Activated T-helper 1 cell treated with anti-CD3 and anti-CD28 coated beads, Interleukin-12 subunit alpha, Interleukin-12 subunit beta, Interleukin-2, Interleukin-4 antibody, amounts not matched to agents 30 ng/mL and 10 ng/mL and 1 ng/mL, durations not matched to agents 14 hours and 24 hours and 36 hours (primary cell): ENCODE results near the gene NRROS. TPM values are rescaled to one million over a fixed set of nuclear protein-coding genes. Genes with fewer than 3 reads are reported as not detected.

Experiments used
- DNase-seq: peaks from one replicate; pipeline ENCODE4 v3.0.0; 2021; ENCODE audit warnings: low spot score
- H3K27ac Mint-ChIP-seq: one replicate; pipeline ENCODE4 v1.8.0; 2021; ENCODE audit warnings: mild to moderate bottlenecking, mixed read lengths
- H3K27me3 Mint-ChIP-seq: one replicate; pipeline ENCODE4 v1.8.0; 2022; ENCODE audit warnings: mild to moderate bottlenecking, moderate library complexity, mixed read lengths; ENCODE audit not compliant: insufficient read depth
- H3K36me3 Mint-ChIP-seq: one replicate; pipeline ENCODE4 v1.8.0; 2021; ENCODE audit warnings: low read depth, mixed read lengths
- H3K4me1 Mint-ChIP-seq: one replicate; pipeline ENCODE4 v1.8.0; 2021; ENCODE audit warnings: low read depth, mixed read lengths
- H3K4me3 Mint-ChIP-seq: one replicate; pipeline ENCODE4 v1.8.0; 2021; ENCODE audit warnings: mild to moderate bottlenecking, moderate library complexity, mixed read lengths
- H3K9me3 Mint-ChIP-seq: one replicate; pipeline ENCODE4 v1.8.0; 2021; ENCODE audit warnings: mixed read lengths
- intact Hi-C: fragments of 100-400 bp; cut with micrococcal nuclease; formaldehyde crosslinking; loops from one replicate; pipeline ENCODE4 v1.15.1; 2024
- total RNA-seq: library from RNA; stranded (reverse); gene quantifications from 2 replicates; pipeline ENCODE4 v1.2.3, GENCODE V29; 2022

Gene NRROS
- total RNA-seq, 1 donor from 2014 or later, result 38.8 TPM

GRCh38 chr3:196706731-196707130 is 67.2 kb downstream of the NRROS start:
- Mint-ChIP-seq H3K4me3 (no peak overlapping the region), H3K36me3 (peaks cover 4% of the 10 kb centered on the region), H3K27me3 (no peaks in the 10 kb centered on the region), H3K4me1 (peaks cover 23% of the 10 kb centered on the region), H3K9me3 (no peaks in the 10 kb centered on the region), H3K27ac (no peak overlapping the region)
- no peak for DNase-seq
- intact Hi-C loops, result no loop called here

GRCh38 chr3:196707566-196707965 is 68.1 kb downstream of the NRROS start:
- Mint-ChIP-seq H3K4me1 (peaks cover 25% of the 10 kb centered on the region), H3K36me3 (peaks cover 3% of the 10 kb centered on the region), H3K27ac (no peak overlapping the region), H3K4me3 (no peak overlapping the region), H3K27me3 (no peaks in the 10 kb centered on the region), H3K9me3 (no peaks in the 10 kb centered on the region)
- intact Hi-C loops, result no loop called here
- no peak for DNase-seq

GRCh38 chr3:196708467-196708866 is 69.0 kb downstream of the NRROS start:
- H3K4me3 Mint-ChIP-seq, result no peak overlapping the region

More at GRCh38 chr3:196708467-196708866, 69.0 kb downstream of the NRROS start:
- intact Hi-C loops, result no loop called here
- H3K27ac Mint-ChIP-seq, result no peak overlapping the region
- no peaks in the 10 kb centered on the region for H3K27me3 Mint-ChIP-seq
- no peak for DNase-seq
- H3K9me3 Mint-ChIP-seq, result no peaks in the 10 kb centered on the region
- H3K4me1 Mint-ChIP-seq, result peaks cover 32% of the 10 kb centered on the region
- H3K36me3 Mint-ChIP-seq, result peaks cover 6% of the 10 kb centered on the region

Other genes with a start within 250 kb of the NRROS start
- 54.8 and 60.9 TPM in 2 replicates for gene UBXN7, start 207.3 kb upstream of the NRROS start, total RNA-seq
- gene RNF168, start 135.9 kb upstream of the NRROS start, total RNA-seq, result 32.1 and 32.8 TPM in 2 replicates
- gene SMCO1, start 124.3 kb upstream of the NRROS start, total RNA-seq, result not detected in 2 replicates
- gene WDR53, start 71.1 kb upstream of the NRROS start, total RNA-seq, result 24.8 and 25.5 TPM in 2 replicates
- gene FBXO45, start 71.0 kb upstream of the NRROS start, total RNA-seq, result 22.8 and 24.3 TPM in 2 replicates
- gene CEP19, start 72.6 kb downstream of the NRROS start, total RNA-seq, result 3.9 and 4.1 TPM in 2 replicates
- gene PIGX, start 72.7 kb downstream of the NRROS start, total RNA-seq, result 49.7 and 52.1 TPM in 2 replicates
- 82.5 and 86.5 TPM in 2 replicates for gene PAK2, start 100.2 kb downstream of the NRROS start, total RNA-seq
- 45.3 and 50.7 TPM in 2 replicates for gene SENP5, start 228.2 kb downstream of the NRROS start, total RNA-seq